ENCODE results near the gene ARMC9. TPM values are rescaled to one million over a fixed set of nuclear protein-coding genes. Genes with fewer than 3 reads are reported as not detected.
"Not testable (repeated sequence)": the region's sequence is repeated elsewhere in the genome, so short reads cannot be mapped to it uniquely, and the experiment has no call there.

ARMC9 gene
- total and polyA plus RNA-seq, 2 experiments from 2014 or later: 22.5 to 23.7 TPM

DNA sequence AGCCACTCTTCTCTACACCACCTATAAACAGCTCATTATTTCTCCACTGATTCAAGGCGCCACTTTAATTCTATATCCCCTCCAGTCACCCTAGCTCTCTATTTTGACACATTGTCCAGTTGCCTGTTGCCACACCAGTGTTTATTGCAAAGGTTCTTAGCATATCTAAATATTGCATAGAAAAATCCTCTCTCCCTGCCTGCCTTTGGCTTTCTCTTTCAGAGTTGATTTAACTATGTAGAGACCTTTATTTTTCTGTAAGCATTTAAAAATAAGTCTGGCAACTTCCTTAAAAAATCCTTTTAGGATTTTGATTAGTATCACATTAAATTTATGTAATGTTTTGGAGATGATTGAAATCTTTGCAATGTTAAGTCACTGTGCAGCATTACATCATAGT, 149.2 kb downstream of the ARMC9 start:
- H3K9me2 ChIP-seq (replicated peaks; ENCODE audit: insufficient read depth): no peaks in the 10 kb centered on the region
- H3K79me2 ChIP-seq: no peaks in the 10 kb centered on the region
- no peak for DNase-seq (ENCODE audit: low spot score)
- no peaks in the 10 kb centered on the region for H3K36me3 ChIP-seq (replicated peaks; ENCODE audit: insufficient read depth, low read depth)
- 100% methylated on average over 1 of the region's 1 CpG for WGBS (ENCODE audit: low lambda C conversion rate, missing lambda C conversion rate)
- H3K27me3 ChIP-seq: no peaks in the 10 kb centered on the region
- TF ChIP-seq, protein P1, sequence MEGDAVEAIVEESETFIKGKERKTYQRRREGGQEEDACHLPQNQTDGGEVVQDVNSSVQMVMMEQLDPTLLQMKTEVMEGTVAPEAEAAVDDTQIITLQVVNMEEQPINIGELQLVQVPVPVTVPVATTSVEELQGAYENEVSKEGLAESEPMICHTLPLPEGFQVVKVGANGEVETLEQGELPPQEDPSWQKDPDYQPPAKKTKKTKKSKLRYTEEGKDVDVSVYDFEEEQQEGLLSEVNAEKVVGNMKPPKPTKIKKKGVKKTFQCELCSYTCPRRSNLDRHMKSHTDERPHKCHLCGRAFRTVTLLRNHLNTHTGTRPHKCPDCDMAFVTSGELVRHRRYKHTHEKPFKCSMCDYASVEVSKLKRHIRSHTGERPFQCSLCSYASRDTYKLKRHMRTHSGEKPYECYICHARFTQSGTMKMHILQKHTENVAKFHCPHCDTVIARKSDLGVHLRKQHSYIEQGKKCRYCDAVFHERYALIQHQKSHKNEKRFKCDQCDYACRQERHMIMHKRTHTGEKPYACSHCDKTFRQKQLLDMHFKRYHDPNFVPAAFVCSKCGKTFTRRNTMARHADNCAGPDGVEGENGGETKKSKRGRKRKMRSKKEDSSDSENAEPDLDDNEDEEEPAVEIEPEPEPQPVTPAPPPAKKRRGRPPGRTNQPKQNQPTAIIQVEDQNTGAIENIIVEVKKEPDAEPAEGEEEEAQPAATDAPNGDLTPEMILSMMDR (IDR thresholded peaks at IDR 0.05; ENCODE audit: poor library complexity): no peak
- TF ChIP-seq EZH2phosphoT487 (IDR thresholded peaks at IDR 0.05; ENCODE audit: low read depth, severe bottlenecking, unreplicated experiment): no peak
- no peak for TF ChIP-seq EZH2 (IDR thresholded peaks at IDR 0.05; ENCODE audit: borderline replicate concordance)
- no peaks in the 10 kb centered on the region for H3K4me1 ChIP-seq (ENCODE audit: insufficient read depth)
- H3K27ac ChIP-seq: no peak overlapping the region
- H2AFZ ChIP-seq: no peak overlapping the region
- H3K4me3 ChIP-seq: no peak overlapping the region
- H3K9me3 ChIP-seq (ENCODE audit: low read depth): no peaks in the 10 kb centered on the region
- H3K4me2 ChIP-seq: no peak overlapping the region
- no peaks in the 10 kb centered on the region for H4K20me1 ChIP-seq (ENCODE audit: insufficient read depth, poor library complexity, severe bottlenecking)

GRCh38 chr2:231348173-231348572, 149.7 kb downstream of the ARMC9 start:
- no peak overlapping the region for H3K4me3 ChIP-seq
- no peaks in the 10 kb centered on the region for H3K4me1 ChIP-seq (ENCODE audit: insufficient read depth)
- TF ChIP-seq EZH2phosphoT487 (IDR thresholded peaks at IDR 0.05; ENCODE audit: low read depth, severe bottlenecking, unreplicated experiment) (no peak), EZH2 (IDR thresholded peaks at IDR 0.05; ENCODE audit: borderline replicate concordance) (no peak)
- TF ChIP-seq, protein P1 (IDR thresholded peaks at IDR 0.05; ENCODE audit: poor library complexity): no peak
- no peaks in the 10 kb centered on the region for H3K9me3 ChIP-seq (ENCODE audit: low read depth)
- H4K20me1 ChIP-seq (ENCODE audit: insufficient read depth, poor library complexity, severe bottlenecking): no peaks in the 10 kb centered on the region
- DNase-seq (ENCODE audit: low spot score): no peak
- 58% methylated on average over 2 of the region's 2 CpGs for WGBS (ENCODE audit: low lambda C conversion rate, missing lambda C conversion rate)
- H3K79me2 ChIP-seq: no peaks in the 10 kb centered on the region
- no peaks in the 10 kb centered on the region for H3K9me2 ChIP-seq (replicated peaks; ENCODE audit: insufficient read depth)
- no peaks in the 10 kb centered on the region for H3K27me3 ChIP-seq
- H3K27ac ChIP-seq: no peak overlapping the region
- H2AFZ ChIP-seq: no peak overlapping the region
- H3K36me3 ChIP-seq (replicated peaks; ENCODE audit: insufficient read depth, low read depth): no peaks in the 10 kb centered on the region
- H3K4me2 ChIP-seq: no peak overlapping the region

GRCh38 chr2:231348704-231349373, 150.4 kb downstream of the ARMC9 start:
- Histone ChIP-seq H3K27me3 (no peaks in the 10 kb centered on the region), H3K9me3 (ENCODE audit: low read depth) (no peaks in the 10 kb centered on the region), H3K9me2 (replicated peaks; ENCODE audit: insufficient read depth) (no peaks in the 10 kb centered on the region), H3K4me3 (no peak overlapping the region), H3K79me2 (no peaks in the 10 kb centered on the region), H3K36me3 (replicated peaks; ENCODE audit: insufficient read depth, low read depth) (no peaks in the 10 kb centered on the region), H3K4me2 (no peak overlapping the region), H3K27ac (no peak overlapping the region), H4K20me1 (ENCODE audit: insufficient read depth, poor library complexity, severe bottlenecking) (no peaks in the 10 kb centered on the region), H2AFZ (no peak overlapping the region), H3K4me1 (ENCODE audit: insufficient read depth) (no peaks in the 10 kb centered on the region)
- no peak for DNase-seq (ENCODE audit: low spot score)
- 67% methylated on average over 5 of the region's 5 CpGs for WGBS (ENCODE audit: low lambda C conversion rate, missing lambda C conversion rate)
- TF ChIP-seq, protein P1 (IDR thresholded peaks at IDR 0.05; ENCODE audit: poor library complexity): no peak
- TF ChIP-seq EZH2phosphoT487 (IDR thresholded peaks at IDR 0.05; ENCODE audit: low read depth, severe bottlenecking, unreplicated experiment): no peak
- TF ChIP-seq EZH2 (IDR thresholded peaks at IDR 0.05; ENCODE audit: borderline replicate concordance): no peak

DNA sequence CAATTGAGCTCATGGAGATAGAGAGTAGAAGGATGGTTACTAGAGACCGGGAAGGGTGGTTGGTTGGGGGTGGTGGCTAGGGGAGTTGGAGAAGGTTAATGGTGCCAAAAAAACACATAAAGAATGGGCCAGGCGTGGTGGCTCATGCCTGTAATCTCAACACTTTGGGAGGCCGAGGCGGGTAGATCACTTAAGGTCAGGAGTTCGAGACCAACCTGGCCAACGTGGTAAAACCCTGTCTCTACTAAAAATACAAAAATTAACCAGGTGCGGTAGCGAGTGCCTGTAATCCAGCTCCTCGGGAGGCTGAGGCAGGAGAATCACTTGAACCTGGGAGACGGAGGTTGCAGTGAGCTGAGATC, 150.9 kb downstream of the ARMC9 start:
- not testable (repeated sequence) for H3K27me3 ChIP-seq; DNase-seq (ENCODE audit: low spot score); H3K36me3 ChIP-seq (replicated peaks; ENCODE audit: insufficient read depth, low read depth); H3K79me2 ChIP-seq; H3K4me2 ChIP-seq; H3K9me3 ChIP-seq (ENCODE audit: low read depth); H3K9me2 ChIP-seq (replicated peaks; ENCODE audit: insufficient read depth); H3K27ac ChIP-seq; H3K4me3 ChIP-seq; H3K4me1 ChIP-seq (ENCODE audit: insufficient read depth); H2AFZ ChIP-seq; H4K20me1 ChIP-seq (ENCODE audit: insufficient read depth, poor library complexity, severe bottlenecking)
- WGBS (ENCODE audit: low lambda C conversion rate, missing lambda C conversion rate): 90% methylated on average over 10 of the region's 10 CpGs
